ENCODE results near the gene ARHGDIA.
A peak's percentile ranks its signal among the peaks of the same experiment; 100 is the strongest.

Gene ARHGDIA

DNA sequence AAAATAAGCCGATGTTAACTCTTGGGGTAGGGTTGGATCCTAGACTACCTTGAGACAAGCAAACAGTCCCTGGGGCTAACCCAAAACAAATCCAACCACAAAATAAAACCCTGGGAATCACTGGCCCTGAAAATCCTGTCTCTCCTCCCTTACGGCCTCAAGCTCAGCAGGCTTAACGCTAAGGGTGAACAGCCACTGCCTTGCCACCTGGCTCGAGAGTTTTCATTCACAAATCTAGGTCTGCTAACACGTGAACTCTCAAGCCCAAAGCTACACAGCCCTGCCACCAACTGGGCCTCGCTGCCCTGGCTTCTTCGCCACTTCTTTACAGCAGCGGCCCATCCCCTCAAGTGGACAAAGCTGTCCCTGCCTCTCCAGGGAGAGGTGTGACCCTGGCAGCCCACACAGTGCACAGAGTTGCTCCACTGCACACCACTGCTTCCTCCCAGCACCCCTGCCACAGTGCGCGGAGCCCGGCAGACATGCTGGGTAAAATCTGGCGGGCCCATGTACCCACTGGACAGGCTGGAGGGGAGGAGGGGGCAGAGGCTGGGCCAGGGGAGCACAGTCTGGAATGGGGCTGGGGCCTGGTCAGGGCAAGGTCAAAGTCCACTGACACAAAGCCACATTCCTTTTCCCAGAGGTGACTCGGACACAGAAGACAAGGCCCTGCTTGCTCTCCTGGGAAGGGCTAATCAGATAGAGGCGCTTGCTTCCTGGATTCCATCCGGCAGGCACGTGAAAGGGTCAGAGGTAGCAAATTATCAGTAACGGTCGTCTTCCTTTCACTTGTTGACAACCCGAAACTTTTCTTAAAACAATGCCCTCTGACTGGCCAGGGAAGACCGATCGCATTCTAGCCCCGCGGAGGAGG lies 39.1 kb upstream of the ARHGDIA start:
- DNase-seq, result peak in 1 of 2 donors; percentile 78
- Histone ChIP-seq H3K27ac (ENCODE audit: low read depth, low read length) (peak overlapping the region; percentile 48), H3K4ac (ENCODE audit: low read depth, low read length) (peak overlapping the region; percentile 11), H3K27me3 (ENCODE audit: insufficient read depth, low read length) (no peaks in the 10 kb centered on the region), H4K8ac (ENCODE audit: low read depth, low read length) (no peak overlapping the region), H4K91ac (ENCODE audit: low read depth, low read length) (peak overlapping the region; percentile 67), H3K14ac (ENCODE audit: low read length) (peak overlapping the region; percentile 72), H3K9ac (ENCODE audit: low read length) (peak overlapping the region; percentile 79), H3K4me2 (ENCODE audit: low read length) (peak overlapping the region; percentile 95), H2BK120ac (ENCODE audit: insufficient read depth, low read length, poor library complexity) (peak overlapping the region; percentile 59), H4K12ac (ENCODE audit: low read depth, low read length) (no peak overlapping the region), H2BK12ac (ENCODE audit: low read length) (no peak overlapping the region), H3K23ac (ENCODE audit: low read length) (no peak overlapping the region), H2AFZ (ENCODE audit: insufficient read depth, low read length, poor library complexity) (peak overlapping the region; percentile 1), H3K18ac (ENCODE audit: low read length) (no peak overlapping the region), H2AK5ac (ENCODE audit: low read length) (no peak overlapping the region), H2BK5ac (ENCODE audit: low read depth, low read length, poor library complexity) (no peak overlapping the region), H3K4me1 (ENCODE audit: control insufficient read depth in 1 of 2, insufficient read depth in 2 of 2, low read length in 2 of 2) (peaks cover 6% of the 10 kb centered on the region in 2 experiments), H3K79me2 (ENCODE audit: control insufficient read depth, insufficient read depth, low read length, poor library complexity) (peaks cover 4% of the 10 kb centered on the region), H3K36me3 (ENCODE audit: control insufficient read depth in 1 of 2, insufficient read depth in 2 of 2, low read length in 2 of 2) (peaks cover 74 to 75% of the 10 kb centered on the region in 2 experiments), H3K4me3 (ENCODE audit: low read depth, low read length) (peak overlapping the region; percentile 94), H3K9me3 (ENCODE audit: insufficient read depth, low read depth, low read length) (no peaks in the 10 kb centered on the region), H3K79me1 (ENCODE audit: low read length) (peaks cover 3% of the 10 kb centered on the region)
- no CpG with 5 or more reads among the region's 23 CpGs for WGBS (ENCODE audit: extremely low coverage, insufficient coverage, insufficient read length)

DNA sequence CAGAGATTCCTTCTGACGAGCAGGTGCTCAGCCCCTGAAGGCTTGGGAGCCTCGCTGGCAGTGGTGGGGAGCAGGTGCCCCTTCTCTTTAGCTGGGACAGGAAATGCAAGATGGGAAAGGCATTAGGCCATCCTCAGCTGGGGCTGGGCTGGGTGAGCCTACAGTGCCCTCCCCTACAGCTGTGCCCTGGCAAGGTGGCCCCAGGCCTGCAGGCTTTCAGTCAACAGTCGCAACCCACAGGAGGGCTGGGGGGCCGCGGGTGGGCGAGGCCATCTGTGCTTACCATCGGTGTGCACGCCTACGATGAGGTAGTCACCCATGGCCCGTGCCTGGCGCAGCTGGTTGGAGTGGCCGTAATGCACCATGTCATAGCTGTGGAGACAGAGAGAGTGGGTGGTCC lies 38.1 kb upstream of the ARHGDIA start:
- Histone ChIP-seq H3K9ac (ENCODE audit: low read length) (no peak overlapping the region), H3K27ac (ENCODE audit: low read depth, low read length) (no peak overlapping the region), H3K4me3 (ENCODE audit: low read depth, low read length) (no peak overlapping the region), H4K91ac (ENCODE audit: low read depth, low read length) (no peak overlapping the region), H2AFZ (ENCODE audit: insufficient read depth, low read length, poor library complexity) (no peak overlapping the region), H3K79me1 (ENCODE audit: low read length) (peaks cover 3% of the 10 kb centered on the region), H3K4ac (ENCODE audit: low read depth, low read length) (no peak overlapping the region), H4K8ac (ENCODE audit: low read depth, low read length) (no peak overlapping the region), H2AK5ac (ENCODE audit: low read length) (no peak overlapping the region), H3K14ac (ENCODE audit: low read length) (no peak overlapping the region), H3K27me3 (ENCODE audit: insufficient read depth, low read length) (no peaks in the 10 kb centered on the region), H2BK120ac (ENCODE audit: insufficient read depth, low read length, poor library complexity) (no peak overlapping the region), H4K12ac (ENCODE audit: low read depth, low read length) (no peak overlapping the region), H3K36me3 (ENCODE audit: control insufficient read depth in 1 of 2, insufficient read depth in 2 of 2, low read length in 2 of 2) (peaks cover 74 to 75% of the 10 kb centered on the region in 2 experiments), H2BK5ac (ENCODE audit: low read depth, low read length, poor library complexity) (no peak overlapping the region), H3K9me3 (ENCODE audit: insufficient read depth, low read depth, low read length) (no peaks in the 10 kb centered on the region), H3K79me2 (ENCODE audit: control insufficient read depth, insufficient read depth, low read length, poor library complexity) (peaks cover 4% of the 10 kb centered on the region), H3K18ac (ENCODE audit: low read length) (peak overlapping the region; percentile 3), H2BK12ac (ENCODE audit: low read length) (no peak overlapping the region), H3K4me2 (ENCODE audit: low read length) (no peak overlapping the region), H3K23ac (ENCODE audit: low read length) (no peak overlapping the region), H3K4me1 (ENCODE audit: control insufficient read depth in 1 of 2, insufficient read depth in 2 of 2, low read length in 2 of 2) (peaks cover 6% of the 10 kb centered on the region in 2 experiments)
- no CpG with 5 or more reads among the region's 12 CpGs for WGBS (ENCODE audit: extremely low coverage, insufficient coverage, insufficient read length)
- DNase-seq, result no peak

DNA sequence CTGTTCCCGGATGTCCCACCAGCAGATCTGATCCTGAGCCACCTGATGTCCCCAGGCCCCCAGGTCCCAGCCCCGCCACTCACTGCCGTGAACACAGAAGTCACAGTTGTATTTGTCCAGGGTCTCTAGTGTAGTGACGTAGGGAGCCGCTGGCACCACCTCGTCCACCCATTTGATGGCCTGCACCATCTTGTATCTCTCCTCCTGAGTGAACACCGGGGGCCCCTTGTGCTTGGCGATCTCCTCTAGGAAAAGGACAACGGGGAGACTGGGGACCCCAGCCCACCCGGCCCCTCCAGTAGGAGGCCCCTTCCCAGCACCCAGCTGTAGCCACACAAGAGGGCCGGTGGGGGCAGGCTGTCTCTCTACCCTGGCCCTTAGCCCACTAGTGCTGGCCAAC lies 37.7 kb upstream of the ARHGDIA start:
- Histone ChIP-seq H3K79me2 (ENCODE audit: control insufficient read depth, insufficient read depth, low read length, poor library complexity) (peaks cover 4% of the 10 kb centered on the region), H3K9me3 (ENCODE audit: insufficient read depth, low read depth, low read length) (no peaks in the 10 kb centered on the region), H3K36me3 (ENCODE audit: control insufficient read depth in 1 of 2, insufficient read depth in 2 of 2, low read length in 2 of 2) (peaks cover 74 to 75% of the 10 kb centered on the region in 2 experiments), H3K9ac (ENCODE audit: low read length) (no peak overlapping the region), H3K4me2 (ENCODE audit: low read length) (no peak overlapping the region), H3K27me3 (ENCODE audit: insufficient read depth, low read length) (no peaks in the 10 kb centered on the region), H2AK5ac (ENCODE audit: low read length) (no peak overlapping the region), H4K12ac (ENCODE audit: low read depth, low read length) (no peak overlapping the region), H3K4me3 (ENCODE audit: low read depth, low read length) (no peak overlapping the region), H3K4ac (ENCODE audit: low read depth, low read length) (no peak overlapping the region), H3K4me1 (ENCODE audit: control insufficient read depth in 1 of 2, insufficient read depth in 2 of 2, low read length in 2 of 2) (peaks cover 6% of the 10 kb centered on the region in 2 experiments), H2BK12ac (ENCODE audit: low read length) (no peak overlapping the region), H2AFZ (ENCODE audit: insufficient read depth, low read length, poor library complexity) (no peak overlapping the region), H4K8ac (ENCODE audit: low read depth, low read length) (no peak overlapping the region), H3K27ac (ENCODE audit: low read depth, low read length) (no peak overlapping the region), H4K91ac (ENCODE audit: low read depth, low read length) (no peak overlapping the region), H3K23ac (ENCODE audit: low read length) (no peak overlapping the region), H3K79me1 (ENCODE audit: low read length) (peaks cover 3% of the 10 kb centered on the region), H3K14ac (ENCODE audit: low read length) (no peak overlapping the region), H2BK120ac (ENCODE audit: insufficient read depth, low read length, poor library complexity) (no peak overlapping the region), H2BK5ac (ENCODE audit: low read depth, low read length, poor library complexity) (no peak overlapping the region), H3K18ac (ENCODE audit: low read length) (no peak overlapping the region)
- no peak for DNase-seq
- no CpG with 5 or more reads among the region's 11 CpGs for WGBS (ENCODE audit: extremely low coverage, insufficient coverage, insufficient read length)

DNA sequence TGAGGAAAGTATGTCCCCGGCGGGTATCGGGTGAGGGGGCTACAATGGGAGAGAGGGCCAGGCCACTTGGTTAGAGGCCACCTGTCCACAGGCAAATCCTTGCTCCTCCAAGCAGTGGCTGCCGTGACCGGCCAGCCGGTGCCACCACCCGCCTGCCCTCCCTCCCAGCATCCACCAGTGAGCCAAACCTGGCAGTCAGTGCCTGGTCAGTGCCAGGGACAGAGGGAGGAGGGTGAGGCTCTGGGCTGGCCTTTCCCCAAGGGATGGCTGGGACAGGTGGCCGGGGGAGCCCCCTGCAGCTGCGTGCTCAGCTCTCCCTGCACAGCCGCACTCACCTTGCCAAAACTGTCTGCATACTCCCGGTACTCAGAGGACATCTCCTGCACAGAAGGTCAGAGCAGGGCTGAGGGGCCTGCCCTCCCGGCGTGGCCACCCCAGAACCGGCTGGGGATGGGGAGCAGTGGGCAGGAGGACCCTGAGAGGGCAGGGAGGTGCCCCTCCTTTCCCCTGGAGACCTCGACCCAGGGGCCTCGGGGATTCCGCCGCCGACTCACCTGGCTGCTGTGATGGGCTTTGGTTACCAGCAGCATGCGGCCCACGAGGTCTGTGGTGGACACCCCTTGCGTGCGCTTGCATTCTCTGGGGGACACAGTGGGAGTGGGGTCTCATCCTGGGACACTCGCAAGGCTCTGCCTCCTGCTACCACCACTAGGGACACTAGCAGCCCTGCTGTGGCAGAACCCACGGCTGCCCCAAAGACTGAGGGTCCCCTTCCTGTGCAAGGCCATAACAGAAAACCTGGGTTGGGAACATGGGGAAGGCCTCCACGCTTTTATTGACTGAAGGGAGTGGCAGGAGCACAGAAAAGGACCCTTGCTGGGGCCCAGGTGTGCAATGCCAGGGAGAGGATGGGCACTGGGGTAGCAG lies 36.3 kb upstream of the ARHGDIA start:
- Histone ChIP-seq H3K79me2 (ENCODE audit: control insufficient read depth, insufficient read depth, low read length, poor library complexity) (peaks cover 4% of the 10 kb centered on the region), H4K91ac (ENCODE audit: low read depth, low read length) (no peak overlapping the region), H2BK12ac (ENCODE audit: low read length) (no peak overlapping the region), H3K4ac (ENCODE audit: low read depth, low read length) (no peak overlapping the region), H3K14ac (ENCODE audit: low read length) (no peak overlapping the region), H3K27me3 (ENCODE audit: insufficient read depth, low read length) (no peaks in the 10 kb centered on the region), H3K23ac (ENCODE audit: low read length) (no peak overlapping the region), H3K9me3 (ENCODE audit: insufficient read depth, low read depth, low read length) (peaks cover 2% of the 10 kb centered on the region), H4K12ac (ENCODE audit: low read depth, low read length) (no peak overlapping the region), H4K8ac (ENCODE audit: low read depth, low read length) (no peak overlapping the region), H3K79me1 (ENCODE audit: low read length) (peaks cover 4% of the 10 kb centered on the region), H2AFZ (ENCODE audit: insufficient read depth, low read length, poor library complexity) (no peak overlapping the region), H2AK5ac (ENCODE audit: low read length) (no peak overlapping the region), H3K4me2 (ENCODE audit: low read length) (no peak overlapping the region), H3K4me1 (ENCODE audit: control insufficient read depth in 1 of 2, insufficient read depth in 2 of 2, low read length in 2 of 2) (peaks cover 6 to 12% of the 10 kb centered on the region in 2 experiments), H3K36me3 (ENCODE audit: control insufficient read depth in 1 of 2, insufficient read depth in 2 of 2, low read length in 2 of 2) (peaks cover 65 to 71% of the 10 kb centered on the region in 2 experiments), H2BK5ac (ENCODE audit: low read depth, low read length, poor library complexity) (no peak overlapping the region), H3K27ac (ENCODE audit: low read depth, low read length) (no peak overlapping the region), H3K9ac (ENCODE audit: low read length) (no peak overlapping the region), H2BK120ac (ENCODE audit: insufficient read depth, low read length, poor library complexity) (no peak overlapping the region), H3K4me3 (ENCODE audit: low read depth, low read length) (no peak overlapping the region), H3K18ac (ENCODE audit: low read length) (no peak overlapping the region)
- no CpG with 5 or more reads among the region's 26 CpGs for WGBS (ENCODE audit: extremely low coverage, insufficient coverage, insufficient read length)
- no peak for DNase-seq
